HAP-1 (cell line): ENCODE results near the gene ZNF732.

Source experiments
- DNase-seq, 2 experiments: peaks; one replicate each; pipeline ENCODE4 v3.0.0-alpha.2; 2016 to 2020; ENCODE audit warnings: low spot score in 2 of 2
- H3K27me3 ChIP-seq: fragments of 250-450 bp; sonication (Bioruptor Pico); 2 replicates; pipeline ENCODE4 v1.5.1; 2020; ENCODE audit warnings: low read depth, mild to moderate bottlenecking, moderate library complexity
- H3K36me3 ChIP-seq: fragments of 250-450 bp; sonication (Bioruptor Pico); replicated peaks from 2 replicates; pipeline ENCODE4 v1.5.1; 2020; ENCODE audit warnings: mild to moderate bottlenecking
- H3K4me1 ChIP-seq: fragments of 250-450 bp; sonication (Bioruptor Pico); 2 replicates; pipeline ENCODE4 v1.5.1; 2020; ENCODE audit warnings: mild to moderate bottlenecking
- H3K4me3 ChIP-seq: fragments of 250-450 bp; sonication (Bioruptor Pico); 2 replicates; pipeline ENCODE4 v1.5.1; 2020; ENCODE audit warnings: mild to moderate bottlenecking, moderate library complexity
- H3K9me3 ChIP-seq: fragments of 250-450 bp; sonication (Bioruptor Pico); 2 replicates; pipeline ENCODE4 v1.5.1; 2020; ENCODE audit warnings: mild to moderate bottlenecking, moderate library complexity
- in situ Hi-C: fragments of 300-500 bp; cut with MboI; formaldehyde crosslinking; loops from 3 replicates; pipeline ENCODE4 v1.14.3; 2020; ENCODE audit warnings: low sequenced_read_pairs, inconsistent platforms, mixed read lengths

ZNF732 gene

DNA sequence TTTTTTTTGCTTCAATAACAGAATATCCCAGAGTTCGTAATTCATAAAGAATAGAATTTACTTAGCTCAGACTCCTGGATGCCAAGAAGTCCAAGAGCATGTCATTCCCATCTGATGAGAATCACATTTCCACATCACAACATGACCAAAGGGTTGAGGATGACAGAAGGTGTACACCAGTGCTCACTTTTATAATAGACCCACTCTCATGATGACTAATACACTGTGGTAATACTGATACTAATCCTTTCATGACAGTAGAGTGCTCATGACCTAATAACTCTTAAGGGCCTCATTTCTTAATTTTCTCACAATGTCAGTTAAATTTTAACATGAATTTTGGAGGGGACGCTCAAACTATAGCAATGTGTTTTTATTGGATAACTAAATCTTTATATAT, 69.2 kb downstream of the ZNF732 start:
- Histone ChIP-seq H3K4me3 (no peak overlapping the region), H3K36me3 (no peaks in the 10 kb centered on the region), H3K4me1 (no peaks in the 10 kb centered on the region), H3K27me3 (no peaks in the 10 kb centered on the region), H3K9me3 (no peaks in the 10 kb centered on the region)
- no peak for DNase-seq
- in situ Hi-C loops = no loop called here

DNA sequence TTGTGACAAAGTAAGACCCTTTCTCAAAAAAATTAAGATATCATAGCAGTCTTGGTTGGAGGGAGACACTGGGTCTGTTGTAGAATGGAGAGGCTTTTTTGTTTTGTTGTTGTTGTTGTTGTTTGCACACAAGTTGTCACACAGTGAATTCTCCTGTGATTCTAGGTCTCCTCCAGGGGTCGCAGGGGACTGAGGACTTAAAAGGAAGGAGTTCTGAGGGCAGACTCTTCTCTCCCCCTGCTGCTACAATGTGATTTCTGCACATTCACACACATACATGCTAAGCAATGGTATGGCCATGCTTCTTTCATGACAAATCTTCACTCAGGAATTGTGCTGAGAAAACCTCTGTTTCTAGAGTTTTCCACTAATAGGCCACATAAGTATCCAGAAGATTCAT, 71.1 kb downstream of the ZNF732 start:
- Histone ChIP-seq H3K4me1 (no peaks in the 10 kb centered on the region), H3K4me3 (no peak overlapping the region), H3K9me3 (no peaks in the 10 kb centered on the region), H3K36me3 (no peaks in the 10 kb centered on the region), H3K27me3 (no peaks in the 10 kb centered on the region)
- in situ Hi-C loops = no loop called here
- DNase-seq = no peak

- no peaks in the 10 kb centered on the region for H3K36me3 ChIP-seq
- no peak for DNase-seq
- in situ Hi-C loops = no loop called here
- H3K4me1 ChIP-seq = no peaks in the 10 kb centered on the region
- no peaks in the 10 kb centered on the region for H3K27me3 ChIP-seq
- H3K9me3 ChIP-seq = peaks cover 6% of the 10 kb centered on the region; the same call in 1 of the 2 replicates
- H3K4me3 ChIP-seq = no peak overlapping the region
Measured at GRCh38 chr4:223913-224497, 81.3 kb downstream of the ZNF732 start.
